ENCODE results near the gene PTPN1. TPM values are rescaled to one million over a fixed set of nuclear protein-coding genes. Genes with fewer than 3 reads are reported as not detected.

The PTPN1 gene
- total and polyA plus RNA-seq, 2 of the 13 experiments (the other 11 are each of a cell fraction or from before 2014, with no cell fraction given) = 17.7 to 37.2 TPM

- no peak for TF ChIP-seq FLYWCH1 (CRISPR knock-in tag; IDR thresholded peaks at IDR 0.05)
- TF ChIP-seq SCMH1 (CRISPR knock-in tag; IDR thresholded peaks at IDR 0.05; ENCODE audit: borderline replicate concordance) = no peak
- TF ChIP-seq FOXA1 (IDR thresholded peaks at IDR 0.05) = no peak
- no peak for TF ChIP-seq FOXA1 (CRISPR knock-in tag; IDR thresholded peaks at IDR 0.05)
- TF ChIP-seq ZFYVE20 (CRISPR knock-in tag; IDR thresholded peaks at IDR 0.05; ENCODE audit: borderline replicate concordance, low read depth) = no peak
- TF ChIP-seq PBX2 (CRISPR knock-in tag; IDR thresholded peaks at IDR 0.05) = no peak
- TF ChIP-seq PRDM4 (CRISPR knock-in tag; IDR thresholded peaks at IDR 0.05; ENCODE audit: borderline replicate concordance) = no peak
- TF ChIP-seq SNAI1 (CRISPR knock-in tag; IDR thresholded peaks at IDR 0.05; ENCODE audit: borderline replicate concordance) = peak; percentile 52; the same call in 1 of the 2 replicates
- no peak for TF ChIP-seq ZBED4 (CRISPR knock-in tag; IDR thresholded peaks at IDR 0.05; ENCODE audit: borderline replicate concordance)
- TF ChIP-seq ZNF703 (CRISPR knock-in tag; IDR thresholded peaks at IDR 0.05; ENCODE audit: borderline replicate concordance) = no peak
- no peak for TF ChIP-seq ZNF639 (CRISPR knock-in tag; conservative IDR thresholded peaks at IDR 0.05)
- TF ChIP-seq ZNF75D (CRISPR knock-in tag; IDR thresholded peaks at IDR 0.05; ENCODE audit: borderline replicate concordance) = no peak
- TF ChIP-seq ZFP41 (CRISPR knock-in tag; IDR thresholded peaks at IDR 0.05; ENCODE audit: borderline replicate concordance) = no peak; the same call in 1 of the 2 replicates
- no peak for TF ChIP-seq SOX6 (IDR thresholded peaks at IDR 0.05)
- peak; percentile 65 for TF ChIP-seq SOX6 (CRISPR knock-in tag; IDR thresholded peaks at IDR 0.05)
- no peak for TF ChIP-seq ATAD3A (CRISPR knock-in tag; IDR thresholded peaks at IDR 0.05)
- TF ChIP-seq ZNF879 (CRISPR knock-in tag; IDR thresholded peaks at IDR 0.05) = no peak
- TF ChIP-seq ZNF770 (CRISPR knock-in tag; IDR thresholded peaks at IDR 0.05) = no peak
- no peak for TF ChIP-seq MTF1 (CRISPR knock-in tag; IDR thresholded peaks at IDR 0.05)
These were observed 70.0 kb downstream of the PTPN1 start (continued) for GRCh38 chr20:50580016-50580747.
